AG08395 (cell line): Measurements from ENCODE around the gene HID1.
A peak's percentile ranks its signal among the peaks of the same experiment; 100 is the strongest.
"Not testable (repeated sequence)": the region's sequence is repeated elsewhere in the genome, so short reads cannot be mapped to it uniquely, and the experiment has no call there.

ENCODE experiments used
- DNase-seq: peaks from one replicate; pipeline ENCODE4 v3.0.0; 2012; ENCODE audit warnings: mixed read lengths, low spot score

The HID1 gene

GRCh38 chr17:74922172-74922571, 50.4 kb downstream of the HID1 start:
- DNase-seq, result no peak

- no peak for DNase-seq
Observed at GRCh38 chr17:74921769-74922168, 50.8 kb downstream of the HID1 start.

GRCh38 chr17:74921026-74921681, 51.4 kb downstream of the HID1 start:
- no peak for DNase-seq

GRCh38 chr17:74920642-74921025, 51.9 kb downstream of the HID1 start:
- no peak for DNase-seq

- DNase-seq, result no peak
Observed at GRCh38 chr17:74920306-74920620, 52.3 kb downstream of the HID1 start.

DNA sequence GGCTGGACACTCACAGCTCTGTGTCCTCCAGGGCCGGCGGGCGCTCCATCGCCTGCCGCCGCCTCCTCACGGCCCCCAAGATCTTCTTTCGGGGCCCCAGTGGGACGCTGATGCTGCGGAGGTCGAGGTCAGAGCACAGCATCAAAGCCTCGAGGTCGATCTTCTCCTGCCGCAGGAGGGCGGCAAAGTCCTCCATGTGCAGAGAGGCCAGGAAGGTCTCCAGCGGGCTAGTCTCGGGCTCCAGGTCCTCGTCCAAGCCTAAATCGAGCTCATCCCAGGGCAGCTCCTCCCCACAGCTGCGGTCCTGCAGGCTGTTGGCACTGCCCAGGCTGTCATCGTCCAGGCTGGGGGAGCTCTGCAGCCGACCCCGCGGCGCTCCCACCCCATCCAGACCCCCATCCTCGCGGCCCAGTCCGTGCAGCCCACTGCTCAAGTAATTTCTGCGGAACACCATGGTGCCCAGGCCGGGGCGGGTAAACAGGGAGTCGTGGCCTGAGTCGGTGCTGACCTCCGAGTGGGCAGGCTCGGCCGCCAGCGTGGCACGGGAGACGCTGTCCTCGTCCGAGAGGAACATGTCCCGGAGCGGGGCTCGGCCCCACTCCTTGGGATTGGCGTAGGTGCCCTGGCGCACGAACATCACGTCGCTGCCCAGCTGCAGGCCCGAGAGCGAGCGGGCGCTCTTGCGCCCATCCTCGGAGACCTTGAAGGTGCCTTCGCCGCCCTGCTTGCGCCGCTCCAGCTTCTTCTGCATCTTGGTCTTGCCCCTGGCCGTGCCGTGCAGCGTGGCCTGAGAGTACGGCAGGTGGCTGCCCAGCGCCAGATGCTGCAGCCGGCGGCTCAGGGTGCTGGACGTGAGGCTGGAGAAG, 52.9 kb downstream of the HID1 start:
- DNase-seq, result peak; percentile 45

GRCh38 chr17:74918906-74919305, 53.7 kb downstream of the HID1 start:
- DNase-seq, result no peak

DNA sequence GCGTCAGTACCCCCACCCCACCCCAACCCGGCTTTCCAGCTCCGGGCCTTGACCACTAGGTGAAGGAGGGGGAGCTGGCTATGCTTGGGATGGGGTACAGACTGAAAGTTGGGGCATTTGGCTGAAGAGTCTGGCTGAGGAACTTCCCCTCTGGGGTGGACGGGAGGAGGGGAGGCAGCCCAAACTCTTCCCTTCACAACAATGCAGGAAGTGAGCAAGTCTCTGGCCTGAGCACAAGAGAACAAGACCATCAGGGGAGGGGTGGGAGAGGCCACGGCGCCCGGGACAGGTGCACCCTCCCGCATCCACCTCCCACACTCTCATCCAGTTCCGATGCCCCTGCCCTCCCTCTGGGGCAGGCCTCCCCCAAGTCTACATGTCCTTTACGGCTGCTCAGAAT, 55.1 kb downstream of the HID1 start:
- DNase-seq, result no peak

DNA sequence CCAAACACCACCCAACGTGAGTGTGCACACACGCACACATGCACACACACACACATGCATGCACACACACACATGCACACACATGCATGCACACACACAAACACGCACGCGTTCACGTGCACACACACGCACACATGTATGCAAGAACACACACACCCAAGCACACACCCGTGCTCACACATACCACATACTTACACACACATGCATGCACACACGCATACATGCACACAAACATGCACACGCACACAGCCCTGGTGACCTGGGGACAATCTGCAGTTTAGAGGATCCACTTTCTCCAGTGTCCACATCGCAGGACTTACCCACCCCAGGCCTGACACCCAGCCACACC, 55.7 kb downstream of the HID1 start:
- no peak for DNase-seq

DNA sequence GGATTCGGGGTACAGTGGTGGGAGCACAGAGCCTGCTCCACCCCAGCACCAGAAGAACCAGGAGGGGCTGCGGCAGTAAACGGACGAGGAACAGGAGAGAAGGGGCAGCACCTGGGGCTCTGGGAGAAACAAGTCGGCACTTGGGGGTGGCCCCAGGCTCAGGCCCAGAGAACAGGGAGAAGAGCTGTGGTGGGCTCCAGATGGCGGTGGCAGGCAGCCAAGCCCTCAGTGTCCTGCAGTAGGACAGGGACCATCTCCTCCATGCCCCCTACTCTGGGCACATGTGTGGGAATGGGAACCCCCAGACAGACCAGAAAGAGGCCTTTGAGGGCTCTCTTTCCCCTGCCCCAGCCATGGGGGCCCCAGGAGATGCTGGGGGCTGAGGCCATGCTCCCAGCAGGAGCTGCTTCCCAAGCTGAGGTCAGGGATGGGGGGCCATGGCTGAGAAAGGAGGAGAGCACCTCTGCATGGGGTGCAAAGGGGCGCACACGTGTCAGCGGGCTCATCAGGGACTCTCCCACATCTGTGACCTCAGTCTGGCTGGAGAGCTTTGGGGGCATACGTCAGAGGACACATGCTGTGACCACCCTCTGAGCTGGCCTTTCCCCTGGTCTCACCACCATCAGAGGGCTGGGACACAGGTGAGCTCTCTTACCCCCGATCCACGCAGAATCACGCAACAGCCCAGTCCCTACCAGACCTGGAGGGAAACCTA, 56.3 kb downstream of the HID1 start:
- no peak for DNase-seq

DNA sequence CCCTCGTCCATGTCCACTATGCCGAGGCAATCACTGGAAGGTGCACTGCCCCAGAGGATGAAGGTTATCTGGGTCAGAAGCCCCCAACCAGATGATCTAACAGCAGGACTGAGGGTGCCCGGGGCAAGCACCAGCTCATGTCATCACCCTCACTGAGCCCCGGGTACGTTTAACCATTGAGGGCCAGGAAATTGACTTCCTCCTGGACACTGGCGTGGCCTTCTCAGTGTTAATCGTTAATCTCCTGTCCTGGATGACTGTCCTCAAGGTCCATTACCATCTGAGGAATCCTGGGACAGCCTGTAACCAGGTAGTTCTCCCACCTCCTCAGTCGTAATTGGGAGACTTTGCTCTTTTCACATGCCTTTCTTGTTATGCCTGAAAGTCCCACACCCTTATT, 61.1 kb downstream of the HID1 start:
- DNase-seq, result not testable (repeated sequence)

DNA sequence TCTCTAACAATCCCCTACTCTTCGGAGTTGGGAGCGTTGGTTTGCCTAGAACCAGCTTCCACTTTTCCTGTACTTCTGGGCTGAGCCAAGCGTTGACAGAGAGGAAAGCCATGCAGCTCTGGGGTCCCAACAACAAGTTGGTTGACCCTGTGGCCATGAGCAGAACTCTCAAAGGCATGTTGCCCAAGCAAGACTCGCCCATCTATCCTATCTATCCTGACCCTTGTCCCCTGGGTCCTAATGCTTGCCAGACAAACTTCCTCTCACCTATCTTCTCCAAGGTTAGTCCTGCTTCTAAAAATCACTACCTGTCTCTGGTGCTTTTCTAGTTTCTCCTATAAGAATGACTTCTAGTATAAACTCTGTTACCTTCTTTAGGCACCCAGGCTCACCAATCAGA, 63.5 kb downstream of the HID1 start:
- not testable (repeated sequence) for DNase-seq

GRCh38 chr17:74907012-74907411, 65.5 kb downstream of the HID1 start:
- no peak for DNase-seq

- not testable (repeated sequence) for DNase-seq
Observed at GRCh38 chr17:74906214-74906793, 66.3 kb downstream of the HID1 start.

GRCh38 chr17:74904687-74905409, 67.7 kb downstream of the HID1 start:
- DNase-seq, result no peak

DNA sequence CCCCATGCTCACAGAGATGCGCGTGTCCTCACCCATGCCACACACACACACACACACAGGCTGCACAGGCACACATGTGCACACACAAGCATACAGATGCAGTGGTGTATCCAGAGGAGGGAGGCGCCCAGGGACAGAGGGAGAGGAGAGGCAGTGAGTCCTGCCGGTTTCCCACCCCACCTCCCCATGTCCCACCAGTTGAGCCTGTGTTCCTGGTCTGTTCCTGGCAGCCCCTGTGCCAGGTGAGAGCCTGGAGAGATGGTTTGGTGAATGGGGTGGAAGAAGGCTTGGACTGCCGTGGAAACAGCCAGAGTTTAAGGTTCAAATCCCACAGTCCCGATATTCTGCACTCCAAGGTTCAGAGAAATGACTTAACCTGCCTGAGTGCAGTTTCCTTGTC, 68.9 kb downstream of the HID1 start:
- no peak for DNase-seq

GRCh38 chr17:74903034-74903433, 69.5 kb downstream of the HID1 start:
- no peak for DNase-seq

DNA sequence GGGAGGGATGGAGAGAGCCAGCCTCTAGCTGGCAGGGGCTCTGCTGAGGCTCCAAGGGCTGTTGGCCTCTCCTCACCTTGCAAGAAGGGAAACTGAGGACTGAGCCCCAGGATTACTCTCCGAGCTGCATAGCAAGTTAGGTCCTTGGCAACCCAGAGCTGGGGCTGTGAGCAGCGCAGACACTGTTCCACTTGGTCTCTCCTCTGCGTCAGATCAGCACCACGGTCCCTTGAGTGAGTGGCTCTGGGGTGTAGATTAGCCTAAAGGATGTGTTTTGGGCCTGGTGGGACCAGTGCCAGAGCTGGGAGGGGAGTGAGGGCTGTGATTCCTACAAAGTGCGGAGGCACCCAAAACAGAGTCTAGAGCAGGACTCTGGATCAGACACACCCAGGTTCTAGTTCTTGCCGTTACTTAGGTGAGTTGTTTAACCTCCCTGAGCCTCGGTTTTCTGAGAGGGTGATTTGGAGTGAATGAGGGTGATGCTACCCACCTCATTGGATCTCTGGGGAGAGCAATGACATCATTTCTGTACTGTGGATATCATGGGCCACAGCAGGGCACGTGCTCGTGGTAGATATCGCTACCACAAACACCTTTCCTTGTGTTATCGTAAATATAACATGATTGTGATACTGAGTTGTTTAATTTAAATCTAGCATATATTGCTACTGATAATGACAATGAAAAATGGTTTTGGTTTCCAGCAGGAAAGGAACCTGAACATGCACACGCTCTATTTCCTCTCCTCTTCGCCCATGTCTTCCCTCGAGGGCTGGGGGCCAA, 71.0 kb downstream of the HID1 start:
- DNase-seq, result no peak
